ENCODE measurements around the gene RBM26.

Gene RBM26

GRCh38 chr13:79419365-79419764 is 13.3 kb upstream of the RBM26 start:
- DNase-seq, result no peak

GRCh38 chr13:79417741-79418140 is 11.7 kb upstream of the RBM26 start:
- DNase-seq, result no peak

GRCh38 chr13:79413521-79413920 is 7.5 kb upstream of the RBM26 start:
- no peak for DNase-seq

GRCh38 chr13:79409828-79410227 is 3.8 kb upstream of the RBM26 start:
- DNase-seq, result no peak

GRCh38 chr13:79407349-79407979 is 1.4 kb upstream of the RBM26 start:
- DNase-seq, result no peak

GRCh38 chr13:79406597-79406908 is 498 bp upstream of the RBM26 start:
- DNase-seq, result no peak

- DNase-seq, result peak; percentile 73
Measured at GRCh38 chr13:79405501-79405830, 589 bp downstream of the RBM26 start.

- DNase-seq, result no peak
Measured at GRCh38 chr13:79404985-79405384, 1.1 kb downstream of the RBM26 start.

GRCh38 chr13:79404361-79404760 is 1.7 kb downstream of the RBM26 start:
- DNase-seq, result peak; percentile 42

- DNase-seq, result peak; percentile 44
Measured at GRCh38 chr13:79403113-79403512, 2.9 kb downstream of the RBM26 start.

- no peak for DNase-seq
Measured at GRCh38 chr13:79402679-79403078, 3.4 kb downstream of the RBM26 start.

- no peak for DNase-seq
Measured at GRCh38 chr13:79402074-79402635, 3.9 kb downstream of the RBM26 start.

GRCh38 chr13:79401259-79402070 is 4.6 kb downstream of the RBM26 start:
- peak; percentile 48 for DNase-seq

- DNase-seq, result peak; percentile 10
Measured at GRCh38 chr13:79398915-79399314, 7.1 kb downstream of the RBM26 start.

GRCh38 chr13:79398127-79398526 is 7.9 kb downstream of the RBM26 start:
- DNase-seq, result peak; percentile 72

GRCh38 chr13:79395881-79396280 is 10.2 kb downstream of the RBM26 start:
- DNase-seq, result no peak

GRCh38 chr13:79393564-79394249 is 12.3 kb downstream of the RBM26 start:
- peak; percentile 65 for DNase-seq

- peak; percentile 86 for DNase-seq
Measured at GRCh38 chr13:79392882-79393563, 13.0 kb downstream of the RBM26 start.

GRCh38 chr13:79389026-79389425 is 17.0 kb downstream of the RBM26 start:
- DNase-seq, result peak; percentile 58

GRCh38 chr13:79387853-79388252 is 18.2 kb downstream of the RBM26 start:
- DNase-seq, result peak; percentile 19

- DNase-seq, result peak; percentile 49
Measured at GRCh38 chr13:79386125-79386826, 19.8 kb downstream of the RBM26 start.

- peak; percentile 70 for DNase-seq
Measured at GRCh38 chr13:79385694-79386093, 20.4 kb downstream of the RBM26 start.
